ENCODE results near the gene FCGR3A.
"Not testable (repeated sequence)": the region's sequence is repeated elsewhere in the genome, so short reads cannot be mapped to it uniquely, and the experiment has no call there.

DNA sequence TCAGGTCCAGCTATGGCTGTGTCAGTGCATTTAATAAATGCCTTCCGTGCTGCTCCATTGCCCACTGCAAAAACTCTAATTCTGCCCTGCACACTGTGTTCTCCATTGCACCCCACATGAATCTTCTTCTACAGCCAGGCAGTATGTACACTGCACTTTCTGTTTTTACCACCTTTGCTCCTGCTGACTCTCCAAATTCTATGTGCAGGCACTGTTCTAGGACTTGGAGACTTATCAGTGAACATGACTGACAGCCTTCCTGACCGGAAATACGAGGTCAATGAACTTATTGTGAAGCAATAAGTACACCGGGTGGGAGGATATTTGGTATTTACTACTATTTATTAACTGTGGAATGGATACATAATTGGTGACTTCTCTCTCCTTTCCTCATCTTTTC lies 33.3 kb upstream of the FCGR3A start:
- not testable (repeated sequence) for TF ChIP-seq EZH2 (IDR thresholded peaks at IDR 0.05; ENCODE audit: low read length)
- TF ChIP-seq, protein P1, sequence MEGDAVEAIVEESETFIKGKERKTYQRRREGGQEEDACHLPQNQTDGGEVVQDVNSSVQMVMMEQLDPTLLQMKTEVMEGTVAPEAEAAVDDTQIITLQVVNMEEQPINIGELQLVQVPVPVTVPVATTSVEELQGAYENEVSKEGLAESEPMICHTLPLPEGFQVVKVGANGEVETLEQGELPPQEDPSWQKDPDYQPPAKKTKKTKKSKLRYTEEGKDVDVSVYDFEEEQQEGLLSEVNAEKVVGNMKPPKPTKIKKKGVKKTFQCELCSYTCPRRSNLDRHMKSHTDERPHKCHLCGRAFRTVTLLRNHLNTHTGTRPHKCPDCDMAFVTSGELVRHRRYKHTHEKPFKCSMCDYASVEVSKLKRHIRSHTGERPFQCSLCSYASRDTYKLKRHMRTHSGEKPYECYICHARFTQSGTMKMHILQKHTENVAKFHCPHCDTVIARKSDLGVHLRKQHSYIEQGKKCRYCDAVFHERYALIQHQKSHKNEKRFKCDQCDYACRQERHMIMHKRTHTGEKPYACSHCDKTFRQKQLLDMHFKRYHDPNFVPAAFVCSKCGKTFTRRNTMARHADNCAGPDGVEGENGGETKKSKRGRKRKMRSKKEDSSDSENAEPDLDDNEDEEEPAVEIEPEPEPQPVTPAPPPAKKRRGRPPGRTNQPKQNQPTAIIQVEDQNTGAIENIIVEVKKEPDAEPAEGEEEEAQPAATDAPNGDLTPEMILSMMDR (optimal IDR thresholded peaks at IDR 0.05 in 1 of 3, IDR thresholded peaks at IDR 0.05 in 1 of 3, conservative IDR thresholded peaks at IDR 0.05 in 1 of 3; ENCODE audit: extremely low read depth in 1 of 3, insufficient read depth in 2 of 3, low read length in 3 of 3) = not testable (repeated sequence)

Measured in keratinocyte (primary cell).